H1 (cell line): ENCODE data around the gene KRT37. TPM values are rescaled to one million over a fixed set of nuclear protein-coding genes. Genes with fewer than 3 reads are reported as not detected.

Experiments
- CTCF ChIA-PET: fragments of 300-600 bp; sonication (Branson Sonifier 250); formaldehyde crosslinking; loops from one replicate; lab custom pipeline; 2021; ENCODE audit not compliant: partially characterized antibody; lab: Charles Lee
- POLR2A ChIA-PET: fragments of 300-600 bp; sonication (Branson Sonifier 250); formaldehyde crosslinking; loops from one replicate; lab custom pipeline; 2021; ENCODE audit warnings: inconsistent platforms; ENCODE audit not compliant: partially characterized antibody; lab: Charles Lee
- DNase-seq, 2 experiments: peaks; one replicate each; pipeline versions ENCODE4 v3.0.0 to v3.0.0-alpha.2; 2010 to 2022; ENCODE audit warnings: low spot score in 2 of 2, low read depth in 1 of 2, mixed read lengths in 1 of 2
- FAIRE-seq: peaks from 2 replicates; lab custom pipeline; 2011; peaks lifted over from hg19 to GRCh38; lab: Jason Lieb, UNC
- H2AFZ ChIP-seq: 2 replicates; pipeline ENCODE4 v1.8.1; 2012; ENCODE audit warnings: low read length, inconsistent platforms
- H2AK5ac ChIP-seq: 2 replicates; pipeline ENCODE4 v1.6.1; 2013; ENCODE audit warnings: low read depth, low read length
- H2BK120ac ChIP-seq: replicated peaks from 2 replicates; pipeline ENCODE3; 2013; ENCODE audit warnings: low read depth, low read length, inconsistent platforms
- H2BK12ac ChIP-seq: 2 replicates; pipeline ENCODE4 v1.6.1; 2013; ENCODE audit warnings: low read depth, low read length
- H2BK15ac ChIP-seq: 2 replicates; pipeline ENCODE4 v1.6.1; 2013; ENCODE audit warnings: low read length
- H2BK20ac ChIP-seq: 2 replicates; pipeline ENCODE4 v1.6.1; 2013; ENCODE audit warnings: low read length
- H2BK5ac ChIP-seq: 2 replicates; pipeline ENCODE4 v1.6.1; 2013; ENCODE audit warnings: low read depth, low read length
- H3K14ac ChIP-seq: 2 replicates; pipeline ENCODE4 v1.6.1; 2013; ENCODE audit warnings: inconsistent platforms; ENCODE audit not compliant: insufficient read length
- H3K18ac ChIP-seq: 2 replicates; pipeline ENCODE4 v1.6.1; 2013; ENCODE audit warnings: low read length; ENCODE audit errors: extremely low read depth
- H3K23ac ChIP-seq: 2 replicates; pipeline ENCODE4 v1.6.1; 2013; ENCODE audit warnings: inconsistent platforms; ENCODE audit not compliant: insufficient read length
- H3K23me2 ChIP-seq: 2 replicates; pipeline ENCODE4 v1.6.1; 2013; ENCODE audit warnings: low read depth, low read length
- H3K27ac ChIP-seq: 2 replicates; pipeline ENCODE4 v1.6.1; 2011; ENCODE audit warnings: low read depth, low read length, inconsistent platforms
- H3K27me3 ChIP-seq, 4 experiments: replicated peaks in 1 of 4; 1 replicate in 1 of 4; 2 replicates in 3 of 4; pipeline versions ENCODE4 v1.6.1 to v1.8.1; 2011 to 2013; ENCODE audit warnings: low read length in 3 of 4, mild to moderate bottlenecking in 3 of 4, inconsistent platforms in 2 of 4, mixed read lengths in 2 of 4, moderate library complexity in 1 of 4; ENCODE audit not compliant: control insufficient read depth in 3 of 4, insufficient read depth in 3 of 4; ENCODE audit errors: extremely low read depth in 1 of 4
- H3K36me3 ChIP-seq, 4 experiments: 2 replicates each; pipeline versions ENCODE4 v1.6.1 to v1.8.1; 2011 to 2013; ENCODE audit warnings: mild to moderate bottlenecking in 4 of 4, low read length in 3 of 4, moderate library complexity in 2 of 4, control low read depth in 1 of 4, inconsistent platforms in 1 of 4; ENCODE audit not compliant: insufficient read depth in 4 of 4, control insufficient read depth in 2 of 4
- H3K4ac ChIP-seq: replicated peaks from 2 replicates; pipeline ENCODE3; 2013; ENCODE audit warnings: low read length, low read depth, mixed read lengths, inconsistent platforms; ENCODE audit not compliant: insufficient read length
- H3K4me1 ChIP-seq, 4 experiments: replicated peaks in 1 of 4; 1 replicate in 1 of 4; 2 replicates in 3 of 4; pipeline versions ENCODE4 v1.6.1 to v1.8.1; 2011 to 2013; ENCODE audit warnings: low read length in 3 of 4, inconsistent platforms in 2 of 4, mixed read lengths in 1 of 4; ENCODE audit not compliant: insufficient read depth in 4 of 4, control insufficient read depth in 3 of 4
- H3K4me2 ChIP-seq, 2 experiments: 2 replicates each; pipeline versions ENCODE4 v1.6.1 to v1.8.1; 2011 to 2013; ENCODE audit warnings: low read depth in 2 of 2, low read length in 2 of 2, control low read depth in 1 of 2, inconsistent platforms in 1 of 2, mild to moderate bottlenecking in 1 of 2; ENCODE audit not compliant: insufficient read depth in 1 of 2
- H3K4me3 ChIP-seq, 4 experiments: fragments of 200-600, 300-600 bp in 1 of 4; sonication (generic), shearing (Covaris generic), sonication (Bioruptor Twin) in 1 of 4; 2 replicates each; pipeline versions ENCODE4 v1.5.1 to v1.8.1; 2011 to 2016; ENCODE audit warnings: low read length in 4 of 4, low read depth in 3 of 4, control low read depth in 2 of 4, inconsistent platforms in 2 of 4, mild to moderate bottlenecking in 2 of 4, mixed read lengths in 1 of 4, moderate library complexity in 1 of 4; ENCODE audit not compliant: insufficient read depth in 2 of 4; ENCODE audit errors: extremely low read depth in 1 of 4
- H3K56ac ChIP-seq: replicated peaks from 2 replicates; pipeline ENCODE3; 2013; ENCODE audit warnings: low read depth, mild to moderate bottlenecking, mixed read lengths, low read length, inconsistent platforms; ENCODE audit not compliant: insufficient read length
- H3K79me1 ChIP-seq: 2 replicates; pipeline ENCODE4 v1.6.1; 2013; ENCODE audit warnings: low read depth, low read length, control low read depth
- H3K79me2 ChIP-seq, 2 experiments: 2 replicates each; pipeline versions ENCODE4 v1.6.1 to v1.8.1; 2012 to 2013; ENCODE audit warnings: low read length in 2 of 2, mild to moderate bottlenecking in 2 of 2, inconsistent platforms in 1 of 2; ENCODE audit not compliant: insufficient read depth in 2 of 2, control insufficient read depth in 1 of 2
- H3K9ac ChIP-seq, 4 experiments: replicated peaks in 1 of 4; 1 replicate in 1 of 4; 2 replicates in 3 of 4; pipeline versions ENCODE4 v1.6.1 to v1.8.1; 2011 to 2013; ENCODE audit warnings: low read depth in 3 of 4, low read length in 3 of 4, control low read depth in 2 of 4, mild to moderate bottlenecking in 2 of 4, moderate library complexity in 2 of 4, inconsistent platforms in 1 of 4; ENCODE audit errors: extremely low read depth in 1 of 4
- H3K9me3 ChIP-seq, 2 experiments: 2 replicates each; pipeline versions ENCODE4 v1.6.1 to v1.8.1; 2012 to 2013; ENCODE audit warnings: mild to moderate bottlenecking in 2 of 2, moderate library complexity in 2 of 2, control low read depth in 1 of 2, inconsistent platforms in 1 of 2, low read depth in 1 of 2, low read length in 1 of 2, mixed read lengths in 1 of 2; ENCODE audit not compliant: insufficient read depth in 2 of 2
- H4K20me1 ChIP-seq, 2 experiments: replicated peaks in 1 of 2; 2 replicates each; pipeline versions ENCODE3 to v1.8.1; 2011 to 2013; ENCODE audit warnings: inconsistent platforms in 2 of 2, low read length in 2 of 2, mild to moderate bottlenecking in 1 of 2; ENCODE audit not compliant: insufficient read depth in 2 of 2, control insufficient read depth in 1 of 2
- H4K5ac ChIP-seq: 2 replicates; pipeline ENCODE4 v1.6.1; 2013; ENCODE audit warnings: low read length, low read depth, mixed read lengths, inconsistent platforms; ENCODE audit not compliant: insufficient read length
- H4K8ac ChIP-seq: 2 replicates; pipeline ENCODE4 v1.8.0; 2013; ENCODE audit warnings: mild to moderate bottlenecking, moderate library complexity, low read length, inconsistent platforms; ENCODE audit not compliant: insufficient read depth; ENCODE audit errors: extremely low read depth
- H4K91ac ChIP-seq: replicated peaks from 2 replicates; pipeline ENCODE3; 2013; ENCODE audit warnings: low read length, mixed read lengths, inconsistent platforms; ENCODE audit not compliant: insufficient read length
- CHD1 ChIP-seq: IDR thresholded peaks from 2 replicates; pipeline ENCODE4 v1.6.1; 2012; ENCODE audit warnings: low read depth, low read length, improper control_type of control experiment
- EP300 ChIP-seq, 2 experiments: IDR thresholded peaks; 1 replicate in 1 of 2; 2 replicates in 1 of 2; pipeline ENCODE4 v1.6.1; 2011 to 2012; ENCODE audit warnings: low read depth in 2 of 2, low read length in 2 of 2, mild to moderate bottlenecking in 2 of 2, borderline replicate concordance in 1 of 2, inconsistent platforms in 1 of 2, moderate library complexity in 1 of 2
- MAFK ChIP-seq: IDR thresholded peaks from 2 replicates; pipeline ENCODE4 v1.6.1; 2012; ENCODE audit warnings: low read depth, mild to moderate bottlenecking, improper control_type of control experiment, low read length
- NANOG ChIP-seq: IDR thresholded peaks from 2 replicates; pipeline ENCODE4 v1.6.1; 2011; ENCODE audit warnings: low read length, low read depth, mild to moderate bottlenecking, inconsistent platforms; ENCODE audit not compliant: insufficient read depth, poor library complexity, severe bottlenecking
- RAD21 ChIP-seq, 2 experiments: IDR thresholded peaks in 1 of 2; conservative IDR thresholded peaks in 1 of 2; 2 replicates each; pipeline ENCODE4 v1.6.1; 2011; ENCODE audit warnings: low read depth in 2 of 2, low read length in 2 of 2, improper control_type of control experiment in 1 of 2, inconsistent platforms in 1 of 2, mild to moderate bottlenecking in 1 of 2, moderate library complexity in 1 of 2
- TAF1 ChIP-seq: IDR thresholded peaks from 2 replicates; pipeline ENCODE4 v1.6.1; 2011; ENCODE audit warnings: mild to moderate bottlenecking, low read depth, low read length
- WGBS, 2 experiments: shearing (Covaris generic) in 1 of 2; methylation state at CpG; one replicate each; pipeline versions ENCODE4 v1.1.6 to v1.1.7; 2013 to 2015; ENCODE audit warnings: low lambda C conversion rate in 2 of 2, mixed read lengths in 2 of 2, inconsistent platforms in 1 of 2, low coverage in 1 of 2, missing lambda C conversion rate in 1 of 2; ENCODE audit not compliant: insufficient replicate concordance in 2 of 2, insufficient coverage in 1 of 2, insufficient read length in 1 of 2; ENCODE audit errors: extremely low coverage in 1 of 2, missing lambda C conversion rate in 1 of 2; 5-methylcytosine and 5-hydroxymethylcytosine counted together
- polyA plus RNA-seq, 7 experiments: library from polyadenylated mRNA; depleted of rRNA in 3 of 7; stranded (reverse) in 5 of 7; unstranded in 2 of 7; fragments of >200 nt in 5 of 7; fragments of 200-250 nt in 2 of 7; gene quantifications; 1 replicate in 5 of 7; 2 replicates in 1 of 7; 4 replicates in 1 of 7; pipeline versions ENCODE4 v1.2.1 to v1.2.3, GENCODE V29; 2011 to 2013; ENCODE audit warnings: missing spikeins in 2 of 7, mixed read lengths in 2 of 7
- total RNA-seq: library from RNA; stranded (reverse); fragmentation: NEBNext Ultra II Directional; extraction: Animal tissue kit (Norgen Biotek cat#: 25700); gene quantifications from 2 replicates; pipeline ENCODE4 v1.2.1, GENCODE V29; 2021
- TF ChIP-seq, protein P1 (sequence below): IDR thresholded peaks from 2 replicates; pipeline ENCODE4 v1.6.1; 2011; ENCODE audit warnings: low read length, improper control_type of control experiment
- TF ChIP-seq, protein P2 (sequence below): IDR thresholded peaks from 2 replicates; pipeline ENCODE4 v1.6.1; 2012; ENCODE audit warnings: inconsistent platforms

Gene KRT37
- total and polyA plus RNA-seq, 2 of the 8 experiments (the other 6 are each of a cell fraction or from before 2014, with no cell fraction given), result not detected

DNA sequence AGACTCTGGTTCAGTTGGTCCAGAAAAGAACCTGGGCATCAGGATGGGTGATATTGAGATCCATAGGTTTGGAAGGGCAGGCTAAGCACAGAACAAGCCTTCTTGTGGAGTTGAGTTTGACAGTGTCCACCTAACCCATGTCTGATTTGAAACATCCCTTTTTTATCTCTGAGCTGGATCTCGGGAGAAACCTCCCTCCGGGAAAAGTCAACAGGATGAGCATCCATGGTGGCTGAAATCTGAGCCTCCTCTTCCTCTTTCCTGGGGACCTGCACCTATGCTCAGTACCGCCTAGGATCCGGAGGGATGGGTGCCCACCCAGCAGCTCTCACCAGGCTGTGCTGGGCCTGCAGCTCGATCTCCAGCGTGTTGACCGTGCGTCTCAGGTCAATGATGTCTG lies 39.4 kb upstream of the KRT37 start:
- CTCF ChIA-PET, result interaction anchor here (1.3 to 2.0 kb wide), 4 partner anchors 11 to 85 kb away, joined by 4 to 5 read pairs (median 4); no protein-coding TSS in a partner anchor
- no peaks in the 10 kb centered on the region for H3K79me1 ChIP-seq
- POLR2A ChIA-PET, result interaction anchor here (1.6 kb wide), 1 partner anchor 64 kb away, joined by 5 read pairs; the partner anchor contains the start of gene KRT19
- WGBS, 2 experiments, result 94% methylated on average over 8 of the region's 8 CpGs; no CpG with 5 or more reads in 1 of the 2 experiments
- H3K79me2 ChIP-seq, result no peaks in the 10 kb centered on the region
- no peak overlapping the region for H3K4me3 ChIP-seq
- H3K4ac ChIP-seq, result no peak overlapping the region
- no peak overlapping the region for H3K56ac ChIP-seq
- H3K9ac ChIP-seq, result no peak overlapping the region
- H3K27me3 ChIP-seq, result no peaks in the 10 kb centered on the region
- no peaks in the 10 kb centered on the region for H3K36me3 ChIP-seq
- no peaks in the 10 kb centered on the region for H4K20me1 ChIP-seq
- H2AFZ ChIP-seq, result no peak overlapping the region
- no peak overlapping the region for H3K18ac ChIP-seq
- no peak overlapping the region for H4K91ac ChIP-seq
- H3K4me2 ChIP-seq, result no peak overlapping the region
- TF ChIP-seq NANOG, result no peak
- no peak for TF ChIP-seq EP300 (IDR thresholded peaks at IDR 0.05; ENCODE audit: borderline replicate concordance in 1 of 2, low read depth in 2 of 2, low read length in 2 of 2)
- TF ChIP-seq MAFK, result no peak
- no peak for TF ChIP-seq CHD1
- TF ChIP-seq, protein P1, sequence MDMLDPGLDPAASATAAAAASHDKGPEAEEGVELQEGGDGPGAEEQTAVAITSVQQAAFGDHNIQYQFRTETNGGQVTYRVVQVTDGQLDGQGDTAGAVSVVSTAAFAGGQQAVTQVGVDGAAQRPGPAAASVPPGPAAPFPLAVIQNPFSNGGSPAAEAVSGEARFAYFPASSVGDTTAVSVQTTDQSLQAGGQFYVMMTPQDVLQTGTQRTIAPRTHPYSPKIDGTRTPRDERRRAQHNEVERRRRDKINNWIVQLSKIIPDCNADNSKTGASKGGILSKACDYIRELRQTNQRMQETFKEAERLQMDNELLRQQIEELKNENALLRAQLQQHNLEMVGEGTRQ, result no peak
- TF ChIP-seq, protein P2, sequence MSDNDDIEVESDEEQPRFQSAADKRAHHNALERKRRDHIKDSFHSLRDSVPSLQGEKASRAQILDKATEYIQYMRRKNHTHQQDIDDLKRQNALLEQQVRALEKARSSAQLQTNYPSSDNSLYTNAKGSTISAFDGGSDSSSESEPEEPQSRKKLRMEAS, result no peak
- TF ChIP-seq TAF1, result no peak
- TF ChIP-seq RAD21 (IDR thresholded peaks at IDR 0.05 in 1 of 2, conservative IDR thresholded peaks at IDR 0.05 in 1 of 2; ENCODE audit: low read depth in 2 of 2, low read length in 2 of 2), result no peak
- no peak overlapping the region for H2BK120ac ChIP-seq
- no peaks in the 10 kb centered on the region for H3K4me1 ChIP-seq
- H2BK5ac ChIP-seq, result no peak overlapping the region; the same call in 1 of the 2 replicates
- FAIRE-seq (no peak), DNase-seq (no peak)
- H3K23me2 ChIP-seq, result no peaks in the 10 kb centered on the region
- no peak overlapping the region for H4K8ac ChIP-seq
- no peak overlapping the region for H3K27ac ChIP-seq
- no peak overlapping the region for H2BK15ac ChIP-seq
- H2AK5ac ChIP-seq, result no peak overlapping the region
- H2BK12ac ChIP-seq, result no peak overlapping the region
- no peak overlapping the region for H2BK20ac ChIP-seq
- H4K5ac ChIP-seq, result no peak overlapping the region
- H3K14ac ChIP-seq, result no peak overlapping the region
- no peaks in the 10 kb centered on the region; a peak in 1 of 4 replicates for H3K9me3 ChIP-seq
- H3K23ac ChIP-seq, result no peak overlapping the region
